ENCODE data around the gene TTN. TPM values are rescaled to one million over a fixed set of nuclear protein-coding genes. Genes with fewer than 3 reads are reported as not detected.

The TTN gene
- total and polyA plus RNA-seq, 10 of the 15 experiments (the other 5 are each of a cell fraction or from before 2014, with no cell fraction given): 0.15 to 9.0 (median 1.8) TPM

GRCh38 chr2:178523596-178524134 lies 283.6 kb downstream of the TTN start:
- in situ Hi-C loops (cut with MboI): no loop called here
- Histone ChIP-seq H3K79me2 (ENCODE audit: control insufficient read depth, insufficient read depth, low read length) (peaks cover 43% of the 10 kb centered on the region), H3K27ac (ENCODE audit: control insufficient read depth, insufficient read depth) (peak overlapping the region; percentile 74), H4K20me1 (ENCODE audit: control insufficient read depth, insufficient read depth) (no peaks in the 10 kb centered on the region), H3K9me3 (replicated peaks; ENCODE audit: control insufficient read depth, insufficient read depth, low read length) (no peaks in the 10 kb centered on the region; the same call in 1 of the 3 replicates), H3K4me2 (ENCODE audit: control insufficient read depth, insufficient read depth) (peak overlapping the region; percentile 72), H3K27me3 (replicated peaks in 1 of 2; ENCODE audit: control insufficient read depth in 2 of 2, insufficient read depth in 2 of 2, low read length in 1 of 2) (no peaks in the 10 kb centered on the region), H2AFZ (ENCODE audit: control insufficient read depth, low read depth, low read length) (peak overlapping the region; percentile 74), H3K4me1 (ENCODE audit: control insufficient read depth, insufficient read depth, low read length) (peaks cover 15% of the 10 kb centered on the region), H3K36me3 (ENCODE audit: control insufficient read depth in 2 of 2, insufficient read depth in 2 of 2, low read length in 1 of 2) (no peaks in the 10 kb centered on the region), H3K9ac (ENCODE audit: control insufficient read depth, insufficient read depth, low read length) (peak overlapping the region; percentile 70), H3K4me3 (peak overlapping the region; percentile 80)
- intact Hi-C loops (cut with micrococcal nuclease; ENCODE audit: unreplicated experiment): loop anchor here (2.0 to 10.0 kb wide), 3 partner anchors 45 to 731 kb away; partner anchors contain the start of genes FKBP7 and RBM45
- WGBS (ENCODE audit: insufficient coverage, insufficient replicate concordance, low lambda C conversion rate, missing lambda C conversion rate): 6% methylated on average over 8 of the region's 8 CpGs
- ChIA-PET SMC1A (ENCODE audit: uncharacterized antibody, unreplicated experiment) (interaction anchor here (0.8 to 2.8 kb wide), 12 partner anchors 9 to 109 kb away, joined by 3 to 11 read pairs (median 4); partner anchors contain the start of gene PLEKHA3), POLR2A (interaction anchor here (1.0 to 1.7 kb wide), 8 partner anchors 9 to 74 kb away, joined by 3 to 7 read pairs (median 4); no protein-coding TSS in a partner anchor), CTCF (interaction anchor here (1.0 to 2.7 kb wide), 6 partner anchors 13 to 74 kb away, joined by 3 to 10 read pairs (median 5); no protein-coding TSS in a partner anchor), RAD21 (ENCODE audit: unreplicated experiment) (interaction anchor here (1.0 to 1.5 kb wide), 5 partner anchors 12 to 74 kb away, joined by 3 to 7 read pairs (median 3); no protein-coding TSS in a partner anchor)
- no peak for FAIRE-seq
- TSS peak; percentile 67 for BruUV-seq (replicated peaks)
- TF ChIP-seq ZNF687 (IDR thresholded peaks at IDR 0.05): no peak
- no peak for TF ChIP-seq CBFB (IDR thresholded peaks at IDR 0.05; ENCODE audit: low read depth)
- peak; percentile 21; the same call in 1 of the 2 replicates for TF ChIP-seq RUNX3 (IDR thresholded peaks at IDR 0.05; ENCODE audit: low read length)
- DNase-seq (ENCODE audit: low read depth, low spot score): no peak
- peak; percentile 50 for ATAC-seq

Data from GM12878 (cell line).